H9 (cell line): ENCODE data around the gene CDK14. TPM values are rescaled to one million over a fixed set of nuclear protein-coding genes. Genes with fewer than 3 reads are reported as not detected.

ENCODE experiments used
- DNase-seq: peaks from one replicate; pipeline ENCODE4 v3.0.0-alpha.2; 2017
- H2AFZ ChIP-seq: one replicate; pipeline ENCODE4 v1.6.1; 2013; ENCODE audit warnings: mild to moderate bottlenecking, low read length, control low read depth, moderate library complexity
- H2AK5ac ChIP-seq: 2 replicates; pipeline ENCODE4 v1.6.1; 2013; ENCODE audit warnings: low read length, control low read depth, mixed read lengths; ENCODE audit not compliant: insufficient read length
- H2BK120ac ChIP-seq: one replicate; pipeline ENCODE4 v1.6.1; 2013; ENCODE audit warnings: low read depth, mild to moderate bottlenecking, low read length, control low read depth, inconsistent platforms; ENCODE audit not compliant: poor library complexity, severe bottlenecking
- H2BK12ac ChIP-seq: 2 replicates; pipeline ENCODE4 v1.6.1; 2013; ENCODE audit warnings: low read length, control low read depth, mixed read lengths, low read depth; ENCODE audit not compliant: insufficient read length
- H2BK15ac ChIP-seq: 2 replicates; pipeline ENCODE4 v1.6.1; 2013; ENCODE audit warnings: low read depth, low read length, control low read depth
- H2BK20ac ChIP-seq: one replicate; pipeline ENCODE4 v1.6.1; 2013; ENCODE audit warnings: low read depth, mild to moderate bottlenecking, low read length, control low read depth, inconsistent platforms; ENCODE audit not compliant: poor library complexity, severe bottlenecking
- H2BK5ac ChIP-seq: 2 replicates; pipeline ENCODE4 v1.6.1; 2013; ENCODE audit warnings: low read length, control low read depth, mixed read lengths; ENCODE audit not compliant: insufficient read length
- H3K14ac ChIP-seq: 2 replicates; pipeline ENCODE4 v1.6.1; 2013; ENCODE audit warnings: low read length, control low read depth; ENCODE audit not compliant: insufficient read depth
- H3K18ac ChIP-seq: 2 replicates; pipeline ENCODE4 v1.6.1; 2013; ENCODE audit warnings: low read depth, mild to moderate bottlenecking, mixed read lengths, low read length, control low read depth; ENCODE audit not compliant: insufficient read length
- H3K23ac ChIP-seq: 2 replicates; pipeline ENCODE4 v1.6.1; 2013; ENCODE audit warnings: low read length, control low read depth, mixed read lengths, low read depth; ENCODE audit not compliant: insufficient read length
- H3K23me2 ChIP-seq: 2 replicates; pipeline ENCODE4 v1.6.1; 2013; ENCODE audit warnings: low read depth, mild to moderate bottlenecking, mixed read lengths, low read length, control low read depth; ENCODE audit not compliant: insufficient read length, poor library complexity, severe bottlenecking
- H3K27ac ChIP-seq: 2 replicates; pipeline ENCODE4 v1.5.1; 2013; ENCODE audit warnings: low read length, control low read depth, mixed read lengths, low read depth; ENCODE audit not compliant: insufficient read length
- H3K27me3 ChIP-seq: 2 replicates; pipeline ENCODE4 v1.6.1; 2013; ENCODE audit warnings: low read length, control low read depth, inconsistent platforms; ENCODE audit not compliant: insufficient read depth
- H3K4ac ChIP-seq: 2 replicates; pipeline ENCODE4 v1.6.1; 2013; ENCODE audit warnings: low read depth, mild to moderate bottlenecking, control low read depth, inconsistent platforms, low read length, moderate library complexity
- H3K4me1 ChIP-seq: 2 replicates; pipeline ENCODE4 v1.6.1; 2013; ENCODE audit warnings: low read length, control low read depth, inconsistent platforms; ENCODE audit not compliant: insufficient read depth
- H3K4me2 ChIP-seq: 2 replicates; pipeline ENCODE4 v1.6.1; 2013; ENCODE audit warnings: low read length, control low read depth, mixed read lengths; ENCODE audit not compliant: insufficient read length, insufficient read depth
- H3K56ac ChIP-seq: 2 replicates; pipeline ENCODE4 v1.6.1; 2013; ENCODE audit warnings: low read depth, mild to moderate bottlenecking, mixed read lengths, low read length, control low read depth; ENCODE audit not compliant: insufficient read length
- H3K79me1 ChIP-seq: 2 replicates; pipeline ENCODE4 v1.6.1; 2013; ENCODE audit warnings: low read depth, mild to moderate bottlenecking, moderate library complexity, low read length, control low read depth, inconsistent platforms; ENCODE audit not compliant: insufficient read depth, poor library complexity, severe bottlenecking
- H3K79me2 ChIP-seq: 2 replicates; pipeline ENCODE4 v1.6.1; 2013; ENCODE audit warnings: low read length, control low read depth, inconsistent platforms; ENCODE audit not compliant: insufficient read depth
- H3K9ac ChIP-seq: 2 replicates; pipeline ENCODE4 v1.6.1; 2013; ENCODE audit warnings: low read length, control low read depth, mixed read lengths; ENCODE audit not compliant: insufficient read length; ENCODE audit errors: extremely low read depth
- H3K9me3 ChIP-seq: one replicate; pipeline ENCODE4 v1.6.1; 2013; ENCODE audit warnings: low read depth, low read length, inconsistent platforms; ENCODE audit not compliant: control insufficient read depth
- H3T11ph ChIP-seq: one replicate; pipeline ENCODE4 v1.6.1; 2013; ENCODE audit warnings: mild to moderate bottlenecking, low read length, control low read depth, inconsistent platforms
- H4K20me1 ChIP-seq: one replicate; pipeline ENCODE4 v1.6.1; 2013; ENCODE audit not compliant: control insufficient read depth, insufficient read length, insufficient read depth
- H4K5ac ChIP-seq: 2 replicates; pipeline ENCODE4 v1.6.1; 2013; ENCODE audit warnings: low read depth, mild to moderate bottlenecking, mixed read lengths, low read length, control low read depth; ENCODE audit not compliant: insufficient read length
- H4K8ac ChIP-seq: replicated peaks from 2 replicates; pipeline ENCODE4 v1.6.1; 2013; ENCODE audit warnings: low read length, control low read depth, mixed read lengths, low read depth; ENCODE audit not compliant: insufficient read length
- H4K91ac ChIP-seq: 2 replicates; pipeline ENCODE4 v1.6.1; 2013; ENCODE audit warnings: low read depth, mild to moderate bottlenecking, moderate library complexity, mixed read lengths, low read length, control low read depth; ENCODE audit not compliant: insufficient read length
- H3K27ac Mint-ChIP-seq, 3 experiments: 2 replicates in 2 of 3; 3 replicates in 1 of 3; pipeline ENCODE4 v1.8.0; 2020 to 2021; ENCODE audit warnings: mixed read lengths in 3 of 3, mild to moderate bottlenecking in 1 of 3, moderate library complexity in 1 of 3
- H3K27me3 Mint-ChIP-seq: 2 replicates; pipeline ENCODE4 v1.8.0; 2021; ENCODE audit warnings: low read depth, mild to moderate bottlenecking, moderate library complexity, mixed read lengths
- H3K36me3 Mint-ChIP-seq, 3 experiments: 2 replicates in 2 of 3; 3 replicates in 1 of 3; pipeline ENCODE4 v1.8.0; 2020 to 2021; ENCODE audit warnings: low read depth in 3 of 3, mixed read lengths in 3 of 3; ENCODE audit not compliant: insufficient read depth in 1 of 3
- H3K4me1 Mint-ChIP-seq, 2 experiments: 2 replicates each; pipeline ENCODE4 v1.8.0; 2020; ENCODE audit warnings: mixed read lengths in 2 of 2
- H3K4me3 Mint-ChIP-seq, 2 experiments: 2 replicates in 1 of 2; 3 replicates in 1 of 2; pipeline ENCODE4 v1.8.0; 2020 to 2021; ENCODE audit warnings: mild to moderate bottlenecking in 2 of 2, mixed read lengths in 2 of 2, moderate library complexity in 1 of 2
- H3K9me3 Mint-ChIP-seq, 2 experiments: 2 replicates in 1 of 2; 3 replicates in 1 of 2; pipeline ENCODE4 v1.8.0; 2020; ENCODE audit warnings: mild to moderate bottlenecking in 2 of 2, mixed read lengths in 2 of 2, moderate library complexity in 1 of 2
- CTCF ChIP-seq: fragments of 200-600 bp; sonication (generic); conservative IDR thresholded peaks from 3 replicates; pipeline ENCODE4 v1.8.0; 2021; ENCODE audit warnings: antibody characterized with exemption, mild to moderate bottlenecking
- WGBS: extraction: QIAGEN DNeasy Blood & Tissue Kit; methylation state at CpG from one replicate; pipeline ENCODE4 v1.1.7; 2013; ENCODE audit warnings: missing lambda C conversion rate, low lambda C conversion rate, mixed read lengths; ENCODE audit not compliant: insufficient read length; ENCODE audit errors: extremely low coverage; 5-methylcytosine and 5-hydroxymethylcytosine counted together
- total RNA-seq: library from RNA; stranded (reverse); gene quantifications from 2 replicates; pipeline ENCODE4 v1.2.1, GENCODE V29; 2021

CDK14 gene
- total RNA-seq, 1 experiment from 2014 or later = 23.9 TPM

DNA sequence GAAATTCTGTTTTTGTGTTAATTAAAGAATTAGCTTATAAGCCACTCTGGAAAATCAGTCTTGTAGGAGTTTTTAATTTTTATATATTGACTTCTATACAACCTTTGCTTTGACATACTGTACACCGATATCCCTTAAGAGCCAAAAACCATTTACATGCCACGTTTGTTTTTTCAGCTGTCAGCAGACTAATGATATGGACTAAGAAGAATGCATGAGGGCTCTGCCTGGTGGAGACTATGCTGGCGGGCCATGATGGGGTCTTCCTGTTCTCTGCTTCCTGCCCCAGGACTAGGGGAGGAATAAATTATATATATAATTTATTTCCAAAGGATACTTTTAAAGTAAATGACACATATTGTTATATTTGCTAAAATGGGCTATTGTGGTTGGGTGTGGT lies 96.3 kb downstream of the CDK14 start:
- Mint-ChIP-seq H3K36me3 (peaks cover 5 to 8% (median 6%) of the 10 kb centered on the region in 3 experiments), H3K4me1 (peaks cover 5 to 8% of the 10 kb centered on the region in 2 experiments), H3K4me3 (no peak overlapping the region), H3K27ac (no peak overlapping the region), H3K27me3 (no peaks in the 10 kb centered on the region), H3K9me3 (no peaks in the 10 kb centered on the region; a peak in 2 of 5 replicates)
- Histone ChIP-seq H3K4ac (no peak overlapping the region), H3K4me1 (no peaks in the 10 kb centered on the region; the same call in 1 of the 2 replicates), H3T11ph (no peak overlapping the region), H2AK5ac (no peak overlapping the region), H3K79me1 (no peaks in the 10 kb centered on the region), H2BK120ac (no peak overlapping the region), H4K5ac (no peak overlapping the region), H3K79me2 (no peaks in the 10 kb centered on the region), H3K18ac (no peak overlapping the region), H3K27ac (no peak overlapping the region), H4K91ac (no peak overlapping the region), H2AFZ (no peak overlapping the region), H2BK15ac (no peak overlapping the region), H3K9me3 (no peaks in the 10 kb centered on the region), H3K23me2 (no peaks in the 10 kb centered on the region), H3K14ac (no peak overlapping the region), H2BK5ac (no peak overlapping the region), H3K9ac (no peak overlapping the region), H3K4me2 (no peak overlapping the region), H2BK20ac (no peak overlapping the region), H2BK12ac (no peak overlapping the region), H4K20me1 (no peaks in the 10 kb centered on the region), H3K56ac (no peak overlapping the region), H3K23ac (no peak overlapping the region), H3K27me3 (no peaks in the 10 kb centered on the region), H4K8ac (no peak overlapping the region)
- no peak for DNase-seq
- WGBS = no CpG with 5 or more reads among the region's 3 CpGs
- no peak for TF ChIP-seq CTCF
